IPS-20b (cell line): ENCODE data around the gene ANKS3.

Source experiments
- H3K27ac ChIP-seq: one replicate; pipeline ENCODE4 v1.5.1; 2013; ENCODE audit warnings: low read length
- H3K27me3 ChIP-seq: 2 replicates; pipeline ENCODE4 v1.6.1; 2013; ENCODE audit warnings: mild to moderate bottlenecking, low read length, inconsistent platforms; ENCODE audit not compliant: insufficient read depth
- H3K36me3 ChIP-seq: 2 replicates; pipeline ENCODE4 v1.6.1; 2013; ENCODE audit warnings: low read depth, mild to moderate bottlenecking, inconsistent platforms, low read length, moderate library complexity; ENCODE audit not compliant: insufficient read depth
- H3K4me1 ChIP-seq: 2 replicates; pipeline ENCODE4 v1.6.1; 2013; ENCODE audit warnings: mild to moderate bottlenecking, control low read depth, inconsistent platforms, low read length, moderate library complexity; ENCODE audit not compliant: insufficient read depth
- H3K4me3 ChIP-seq: 2 replicates; pipeline ENCODE4 v1.5.1; 2013; ENCODE audit warnings: mild to moderate bottlenecking, low read length, inconsistent platforms
- H3K9ac ChIP-seq: 2 replicates; pipeline ENCODE4 v1.6.1; 2013; ENCODE audit warnings: low read depth, mild to moderate bottlenecking, inconsistent platforms, low read length, moderate library complexity
- H3K9me3 ChIP-seq: 2 replicates; pipeline ENCODE4 v1.6.1; 2013; ENCODE audit warnings: mild to moderate bottlenecking, low read depth, low read length, inconsistent platforms; ENCODE audit not compliant: insufficient read depth

ANKS3 gene

GRCh38 chr16:4663777-4664465 lies 70.2 kb downstream of the ANKS3 start:
- Histone ChIP-seq H3K36me3 (peaks cover 48% of the 10 kb centered on the region), H3K27me3 (no peaks in the 10 kb centered on the region), H3K9ac (no peak overlapping the region), H3K4me3 (no peak overlapping the region), H3K9me3 (no peaks in the 10 kb centered on the region), H3K4me1 (no peaks in the 10 kb centered on the region), H3K27ac (no peak overlapping the region)

DNA sequence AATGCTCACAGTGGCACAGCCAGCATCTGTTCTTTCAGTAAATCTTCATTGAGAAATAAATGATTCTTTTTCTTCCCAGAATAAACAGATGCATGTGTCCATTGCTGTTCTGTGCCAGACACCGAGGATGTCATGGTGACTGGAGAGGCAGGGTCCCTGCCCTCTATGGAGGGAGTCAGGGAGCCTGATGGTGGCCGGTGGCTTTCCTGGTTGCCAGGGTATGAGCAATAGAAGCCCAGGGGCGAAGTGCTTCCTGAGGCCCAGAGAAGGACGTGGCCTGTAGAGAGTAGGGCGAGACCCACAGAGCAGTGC lies 70.7 kb downstream of the ANKS3 start:
- no peaks in the 10 kb centered on the region for H3K9me3 ChIP-seq
- no peaks in the 10 kb centered on the region for H3K27me3 ChIP-seq
- H3K4me3 ChIP-seq, result no peak overlapping the region
- peaks cover 45% of the 10 kb centered on the region for H3K36me3 ChIP-seq
- H3K9ac ChIP-seq, result no peak overlapping the region
- H3K27ac ChIP-seq, result no peak overlapping the region
- no peaks in the 10 kb centered on the region for H3K4me1 ChIP-seq

- Histone ChIP-seq H3K4me1 (no peaks in the 10 kb centered on the region), H3K4me3 (no peak overlapping the region), H3K9ac (no peak overlapping the region), H3K9me3 (no peaks in the 10 kb centered on the region), H3K27ac (no peak overlapping the region), H3K27me3 (no peaks in the 10 kb centered on the region), H3K36me3 (peaks cover 36% of the 10 kb centered on the region)
Measured at GRCh38 chr16:4661661-4662060, 72.4 kb downstream of the ANKS3 start.

DNA sequence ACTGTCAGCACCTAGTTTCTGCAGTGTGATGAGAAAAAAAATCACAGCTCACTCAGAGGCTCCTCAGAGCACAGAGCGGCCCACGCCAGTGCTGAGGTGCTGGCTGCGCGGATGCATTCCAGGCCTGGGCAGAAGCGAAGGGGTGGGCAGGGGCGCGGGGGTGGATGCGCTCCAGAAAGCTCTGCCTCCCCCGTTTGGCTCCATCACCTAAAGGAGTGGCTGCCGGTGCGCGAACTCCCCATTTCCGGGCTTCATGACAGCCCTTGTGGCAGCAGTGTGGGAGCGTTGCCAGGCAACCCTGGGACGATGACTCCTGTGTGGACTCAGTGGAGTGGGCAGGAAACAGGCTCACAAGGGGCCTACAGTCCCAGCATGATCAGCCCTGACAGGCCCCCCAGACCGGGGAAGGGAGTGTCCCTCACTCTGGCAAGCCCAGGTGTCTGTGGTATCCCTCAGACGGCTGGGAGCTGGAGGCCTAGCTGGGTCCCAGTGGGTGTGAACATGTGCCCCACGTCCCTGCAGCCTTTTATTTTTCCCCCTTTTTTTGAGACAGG lies 73.5 kb downstream of the ANKS3 start:
- no peak overlapping the region for H3K4me3 ChIP-seq
- no peaks in the 10 kb centered on the region for H3K4me1 ChIP-seq
- no peak overlapping the region; the same call in 1 of the 2 replicates for H3K9ac ChIP-seq
- H3K27ac ChIP-seq, result no peak overlapping the region
- H3K9me3 ChIP-seq, result no peaks in the 10 kb centered on the region
- peaks cover 33% of the 10 kb centered on the region for H3K36me3 ChIP-seq
- H3K27me3 ChIP-seq, result no peaks in the 10 kb centered on the region

GRCh38 chr16:4659363-4660353 lies 74.4 kb downstream of the ANKS3 start:
- Histone ChIP-seq H3K36me3 (peaks cover 37% of the 10 kb centered on the region), H3K27me3 (no peaks in the 10 kb centered on the region), H3K4me1 (no peaks in the 10 kb centered on the region), H3K4me3 (no peak overlapping the region), H3K9me3 (no peaks in the 10 kb centered on the region), H3K27ac (no peak overlapping the region), H3K9ac (no peak overlapping the region)

DNA sequence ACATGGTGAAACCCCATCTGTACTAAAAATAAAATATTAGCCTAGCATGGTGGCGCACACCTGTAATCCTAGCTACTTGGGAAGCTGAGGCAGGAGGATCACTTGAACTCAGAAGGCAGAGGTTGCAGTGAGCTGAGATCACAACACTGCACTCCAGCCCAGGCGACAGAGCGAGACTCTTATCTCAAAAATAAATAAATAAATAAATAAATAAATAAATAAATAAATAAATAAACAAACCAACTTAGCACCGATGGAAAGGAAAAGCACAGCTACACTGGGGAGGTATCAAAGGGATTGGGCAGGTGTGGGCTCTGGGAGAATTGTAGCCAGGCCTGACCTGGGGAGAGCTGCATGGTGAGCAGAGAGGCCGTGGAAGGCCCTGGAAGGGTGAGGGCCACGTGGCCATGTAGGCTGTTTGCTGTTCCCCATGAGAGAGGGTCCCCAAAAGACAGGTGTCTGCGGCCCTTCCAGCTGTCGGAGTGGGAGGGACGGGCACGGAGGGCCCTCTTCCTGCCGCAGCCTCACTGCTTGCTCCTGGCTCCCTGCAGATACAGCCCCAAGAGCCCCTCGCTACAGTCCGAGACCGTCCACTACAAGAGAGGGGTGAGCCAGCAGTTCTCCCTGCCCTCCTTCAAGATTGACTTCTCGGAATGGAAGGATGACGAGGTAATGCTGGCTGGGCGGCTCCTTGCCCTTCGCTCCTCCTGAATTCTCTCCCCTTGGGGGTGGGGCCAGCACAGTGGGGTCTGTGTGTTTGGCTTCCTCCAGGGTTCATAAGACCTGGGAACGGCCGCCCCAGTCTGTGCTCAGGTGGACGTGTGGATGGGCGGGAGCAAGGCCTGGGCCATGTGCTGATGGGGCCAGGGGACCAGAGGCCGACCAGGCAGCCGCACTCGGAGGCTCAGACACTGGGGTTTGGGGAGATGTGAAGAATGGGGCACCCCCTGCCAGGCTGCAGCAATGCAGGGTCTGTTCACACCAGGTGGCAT lies 77.1 kb downstream of the ANKS3 start:
- H3K27me3 ChIP-seq, result no peaks in the 10 kb centered on the region
- H3K9me3 ChIP-seq, result no peaks in the 10 kb centered on the region
- H3K4me3 ChIP-seq, result no peak overlapping the region
- H3K4me1 ChIP-seq, result no peaks in the 10 kb centered on the region
- peaks cover 46% of the 10 kb centered on the region for H3K36me3 ChIP-seq
- no peak overlapping the region for H3K27ac ChIP-seq
- no peak overlapping the region for H3K9ac ChIP-seq

DNA sequence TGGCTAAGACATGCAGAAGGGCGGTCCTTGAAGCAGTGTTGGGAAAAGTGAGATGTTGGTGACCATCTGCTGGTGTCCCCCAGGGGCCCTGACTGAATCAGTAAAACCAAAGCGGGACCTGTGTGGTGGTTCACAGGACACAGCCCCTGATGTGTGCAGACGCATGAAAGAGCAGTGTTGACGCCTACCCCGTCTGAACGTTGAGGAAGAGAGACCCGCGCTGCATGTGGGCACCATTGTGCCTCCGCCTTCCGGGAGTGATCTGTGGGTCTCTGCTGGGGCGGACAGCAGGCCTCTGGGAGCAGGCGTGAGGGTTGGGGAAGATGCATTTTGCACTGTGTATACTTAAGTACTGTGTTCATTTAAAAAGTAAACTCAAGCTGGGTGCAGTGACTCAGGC lies 77.8 kb downstream of the ANKS3 start:
- H3K9me3 ChIP-seq, result no peaks in the 10 kb centered on the region
- H3K27ac ChIP-seq, result no peak overlapping the region
- H3K4me1 ChIP-seq, result no peaks in the 10 kb centered on the region
- no peak overlapping the region for H3K9ac ChIP-seq
- H3K4me3 ChIP-seq, result no peak overlapping the region
- peaks cover 53% of the 10 kb centered on the region for H3K36me3 ChIP-seq
- H3K27me3 ChIP-seq, result no peaks in the 10 kb centered on the region

DNA sequence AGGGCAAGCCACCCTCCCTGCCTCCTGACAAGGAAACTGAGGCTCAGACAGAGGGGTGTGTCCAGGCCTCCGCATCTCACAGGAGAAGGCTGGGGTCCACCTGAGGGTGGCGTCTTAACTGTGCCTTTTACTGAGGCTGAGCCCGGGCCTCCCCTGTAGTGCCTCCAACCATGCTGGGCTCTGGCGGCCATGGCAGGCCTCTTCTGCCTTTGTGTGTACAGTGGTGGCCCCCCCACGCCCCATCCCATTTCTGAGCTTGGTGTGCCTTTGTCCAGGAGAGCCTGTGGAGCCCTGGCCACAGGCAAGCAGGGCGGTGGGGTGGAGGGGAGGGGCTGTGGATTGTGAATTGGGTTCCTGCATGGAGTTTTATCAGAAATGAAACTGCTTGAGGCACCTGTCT lies 78.3 kb downstream of the ANKS3 start:
- no peak overlapping the region for H3K27ac ChIP-seq
- no peak overlapping the region for H3K9ac ChIP-seq
- no peaks in the 10 kb centered on the region for H3K4me1 ChIP-seq
- H3K9me3 ChIP-seq, result no peaks in the 10 kb centered on the region
- H3K36me3 ChIP-seq, result peaks cover 58% of the 10 kb centered on the region
- no peak overlapping the region for H3K4me3 ChIP-seq
- no peaks in the 10 kb centered on the region for H3K27me3 ChIP-seq

DNA sequence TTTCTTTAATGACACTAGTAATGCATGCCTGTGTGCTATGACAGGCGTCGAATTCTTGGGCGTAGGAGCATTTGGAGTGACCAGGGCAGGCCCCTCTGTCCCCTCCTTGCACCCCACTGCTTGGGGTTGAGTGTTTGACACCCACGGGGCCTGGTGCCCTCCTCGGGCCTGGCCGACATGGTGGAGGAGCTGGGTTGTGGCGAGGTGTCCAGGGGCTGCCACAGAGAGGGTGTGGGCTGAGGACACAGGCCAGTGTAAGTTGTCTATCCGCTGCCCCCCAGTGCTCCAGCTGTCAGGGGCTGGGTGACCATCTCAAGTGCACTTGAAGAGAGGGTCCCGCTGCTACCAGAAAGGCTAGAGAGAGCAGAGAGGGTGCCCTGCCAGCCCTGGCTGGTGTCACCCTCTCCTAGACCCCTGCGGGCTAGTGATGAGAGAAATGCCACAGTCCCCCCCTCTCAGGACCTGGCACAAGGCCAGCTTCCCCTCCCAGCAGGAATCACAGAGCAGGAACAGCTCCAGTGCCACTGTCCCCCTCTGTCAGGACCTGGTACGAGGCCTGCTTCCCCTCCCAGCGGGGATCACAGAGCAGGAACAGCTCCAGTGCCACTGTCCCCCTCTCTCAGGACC lies 79.0 kb downstream of the ANKS3 start:
- Histone ChIP-seq H3K9ac (no peak overlapping the region), H3K4me1 (no peaks in the 10 kb centered on the region), H3K27me3 (no peaks in the 10 kb centered on the region), H3K27ac (no peak overlapping the region), H3K9me3 (no peaks in the 10 kb centered on the region), H3K36me3 (peaks cover 60% of the 10 kb centered on the region), H3K4me3 (no peak overlapping the region)

- H3K36me3 ChIP-seq, result peaks cover 60% of the 10 kb centered on the region
- H3K27me3 ChIP-seq, result no peaks in the 10 kb centered on the region
- no peak overlapping the region for H3K9ac ChIP-seq
- no peak overlapping the region for H3K27ac ChIP-seq
- no peaks in the 10 kb centered on the region for H3K4me1 ChIP-seq
- no peaks in the 10 kb centered on the region for H3K9me3 ChIP-seq
- H3K4me3 ChIP-seq, result no peak overlapping the region
Measured at GRCh38 chr16:4654011-4654963, 79.8 kb downstream of the ANKS3 start.
